ENCODE measurements around the gene PAK2. TPM values are rescaled to one million over a fixed set of nuclear protein-coding genes. Genes with fewer than 3 reads are reported as not detected.
A peak's percentile ranks its signal among the peaks of the same experiment; 100 is the strongest.

Gene PAK2
- total and polyA plus RNA-seq, 8 donors, result 7.5 to 36.2 (median 18.5) TPM

DNA sequence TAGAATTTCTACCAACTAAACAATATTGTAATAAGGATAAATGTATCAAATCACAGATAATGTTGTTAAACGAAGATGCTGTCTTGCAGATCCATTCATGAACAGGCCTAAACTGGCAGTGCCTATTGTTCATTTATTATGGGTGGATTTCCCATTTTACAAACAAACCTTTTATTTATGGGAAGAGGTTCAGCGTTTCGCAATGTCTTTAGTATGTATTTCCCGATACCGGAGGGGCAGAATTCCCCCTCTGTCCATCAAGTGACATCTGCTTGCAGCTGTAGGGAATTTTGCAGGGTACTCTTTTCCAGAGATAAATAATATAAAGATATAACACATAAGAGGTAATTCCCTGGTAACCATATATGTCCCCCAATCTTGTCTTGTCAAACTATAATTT is 33.3 kb upstream of the PAK2 start:
- no peak for FAIRE-seq

GRCh38 chr3:196706731-196707130 is 32.9 kb upstream of the PAK2 start:
- FAIRE-seq, result no peak
- intact Hi-C loops (cut with DNase I), result no loop called here
- no peak for ATAC-seq

More for the DNA sequence above, 33.3 kb upstream of the PAK2 start:
- no peak overlapping the region for H3K4me3 ChIP-seq
- no peak for TF ChIP-seq CTCF (IDR thresholded peaks at IDR 0.05)
- peaks cover 0 to 3% (median 3%) of the 10 kb centered on the region in 3 donors for H3K4me1 ChIP-seq
- WGBS, 2 donors, result 90 to 93% methylated on average over 5 of the region's 5 CpGs
- DNase-seq (no peak), ATAC-seq (no peak)
- intact Hi-C loops (cut with DNase I), result no loop called here
- H3K9me3 ChIP-seq, result no peaks in the 10 kb centered on the region
- no peak overlapping the region for H3K27ac ChIP-seq
- H3K36me3 ChIP-seq, result no peaks in the 10 kb centered on the region
- H3K27me3 ChIP-seq, result no peaks in the 10 kb centered on the region

GRCh38 chr3:196707566-196707965 is 32.1 kb upstream of the PAK2 start:
- no peak for TF ChIP-seq CTCF (IDR thresholded peaks at IDR 0.05)
- DNase-seq, result no peak

More at GRCh38 chr3:196706731-196707130, 32.9 kb upstream of the PAK2 start:
- no peak overlapping the region for H3K27ac ChIP-seq
- no peaks in the 10 kb centered on the region for H3K9me3 ChIP-seq
- no peaks in the 10 kb centered on the region for H3K27me3 ChIP-seq
- H3K4me3 ChIP-seq, result no peak overlapping the region
- H3K4me1 ChIP-seq, result peaks cover 0 to 5% (median 4%) of the 10 kb centered on the region in 3 donors
- no peak for DNase-seq
- H3K36me3 ChIP-seq, result no peaks in the 10 kb centered on the region
- WGBS, 2 donors, result 98 to 100% methylated on average over 4 of the region's 4 CpGs
- TF ChIP-seq CTCF (IDR thresholded peaks at IDR 0.05), result no peak

DNA sequence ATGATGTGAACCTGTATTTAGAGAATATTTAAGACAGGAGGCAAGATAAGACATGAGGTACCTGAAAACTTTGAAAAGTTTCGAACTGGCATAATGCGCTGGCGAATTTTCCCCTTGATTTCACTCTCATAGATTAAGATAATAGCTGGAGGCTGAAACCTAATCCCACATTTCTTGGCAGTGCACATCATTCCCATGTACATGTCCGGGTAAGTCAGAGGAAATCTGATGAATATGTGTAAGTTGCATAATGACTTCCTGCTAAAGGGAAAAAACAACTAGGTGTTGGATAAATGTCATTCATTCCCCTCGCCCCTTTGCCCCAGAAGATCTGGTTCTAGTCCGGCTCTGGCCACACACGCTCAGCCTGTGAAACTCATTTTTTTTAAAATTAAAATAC is 31.2 kb upstream of the PAK2 start:
- TF ChIP-seq CTCF (IDR thresholded peaks at IDR 0.05), result no peak
- WGBS, 2 donors, result 76 to 78% methylated on average over 7 of the region's 7 CpGs
- ATAC-seq (no peak), DNase-seq (no peak), FAIRE-seq (no peak)
- no peaks in the 10 kb centered on the region for H3K36me3 ChIP-seq
- H3K4me1 ChIP-seq, result peaks cover 0 to 11% (median 10%) of the 10 kb centered on the region in 3 donors
- H3K27me3 ChIP-seq, result no peaks in the 10 kb centered on the region
- no peaks in the 10 kb centered on the region for H3K9me3 ChIP-seq
- no peak overlapping the region for H3K27ac ChIP-seq
- no peak overlapping the region for H3K4me3 ChIP-seq
- intact Hi-C loops (cut with DNase I), result no loop called here

More at GRCh38 chr3:196707566-196707965, 32.1 kb upstream of the PAK2 start:
- Histone ChIP-seq H3K9me3 (no peaks in the 10 kb centered on the region), H3K36me3 (no peaks in the 10 kb centered on the region), H3K27me3 (no peaks in the 10 kb centered on the region), H3K27ac (no peak overlapping the region), H3K4me3 (no peak overlapping the region), H3K4me1 (peaks cover 0 to 5% (median 4%) of the 10 kb centered on the region in 3 donors)
- ATAC-seq (no peak), FAIRE-seq (no peak)
- 89 to 91% methylated on average over 8 of the region's 8 CpGs for WGBS, 2 donors
- intact Hi-C loops (cut with DNase I), result no loop called here

GRCh38 chr3:196711838-196712513 is 27.7 kb upstream of the PAK2 start, which contains the start of the genes CEP19 and PIGX:
Gene CEP19, minus strand, starts transcription at chr3:196712250. Its CDS starts 3,593 bp downstream, at chr3:196708657.
Gene PIGX, plus strand, starts transcription at chr3:196712377.
- H3K4me3 ChIP-seq, result peak within 1 kb of the TSS; percentile 37 to 85 (median 73)
- no peak for TF ChIP-seq CTCF (IDR thresholded peaks at IDR 0.05)
- peaks cover 0 to 11% (median 11%) of the 10 kb centered on the region in 3 donors for H3K4me1 ChIP-seq
- no peaks in the 10 kb centered on the region for H3K27me3 ChIP-seq
- H3K9me3 ChIP-seq, result no peaks in the 10 kb centered on the region
- intact Hi-C loops (cut with DNase I), result no loop called here
- DNase-seq, result peak; percentile 76 to 95 (median 88)
- FAIRE-seq, result no peak
- peak within 1 kb of the TSS; percentile 80 to 86 (median 82) for H3K27ac ChIP-seq
- peak; percentile 96 to 99 (median 97) for ATAC-seq
- WGBS, 2 donors, result 0% methylated on average over 40 to 68 of the region's 68 CpGs
- H3K36me3 ChIP-seq, result no peaks in the 10 kb centered on the region

All from pancreas (tissue), 10 donors.